Fibroblast of skin of abdomen (primary cell): Measurements from ENCODE around the gene RBMS2.

Experiments used
- DNase-seq: peaks from one replicate; pipeline ENCODE4 v3.0.0-alpha.2; 2013

Gene RBMS2

GRCh38 chr12:56632701-56633467, 111.3 kb downstream of the RBMS2 start:
- DNase-seq = no peak

- DNase-seq = no peak
These were observed 112.0 kb downstream of the RBMS2 start for GRCh38 chr12:56633468-56634241.

GRCh38 chr12:56634242-56634836, 112.7 kb downstream of the RBMS2 start:
- DNase-seq = no peak

GRCh38 chr12:56634837-56635791, 113.5 kb downstream of the RBMS2 start:
- DNase-seq = peak; percentile 86

- peak; percentile 83 for DNase-seq
These were observed 114.4 kb downstream of the RBMS2 start for GRCh38 chr12:56635806-56636674.

- peak; percentile 100 for DNase-seq
These were observed 115.3 kb downstream of the RBMS2 start for GRCh38 chr12:56636675-56637540.

GRCh38 chr12:56637621-56638020, 116.0 kb downstream of the RBMS2 start:
- DNase-seq = no peak

GRCh38 chr12:56641219-56641618, 119.6 kb downstream of the RBMS2 start:
- DNase-seq = no peak

- DNase-seq = no peak
These were observed 123.0 kb downstream of the RBMS2 start for GRCh38 chr12:56644654-56645053.

- no peak for DNase-seq
These were observed 123.6 kb downstream of the RBMS2 start for GRCh38 chr12:56645201-56645716.
